H1 (cell line): Measurements from ENCODE around the gene PLA2G15. TPM values are rescaled to one million over a fixed set of nuclear protein-coding genes. Genes with fewer than 3 reads are reported as not detected.

Source experiments
- BCL11A ChIP-seq, 2 experiments: IDR thresholded peaks; one replicate each; pipeline ENCODE4 v1.6.1; 2011; ENCODE audit warnings: low read depth in 2 of 2, low read length in 2 of 2, mild to moderate bottlenecking in 2 of 2
- CBX8 ChIP-seq: fragments of 300-800, 300-1000 bp; sonication (generic); IDR thresholded peaks from 2 replicates; pipeline ENCODE4 v1.7.1; 2016; ENCODE audit warnings: low read depth, low read length, borderline replicate concordance
- GTF2F1 ChIP-seq: IDR thresholded peaks from 2 replicates; pipeline ENCODE4 v1.6.1; 2012; ENCODE audit warnings: low read depth, low read length, improper control_type of control experiment, borderline replicate concordance
- PHF8 ChIP-seq: fragments of 200-600 bp; sonication (generic); conservative IDR thresholded peaks from 2 replicates; pipeline ENCODE4 v1.7.1; 2012; ENCODE audit warnings: low read depth, mild to moderate bottlenecking, inconsistent platforms, low read length, moderate library complexity
- TEAD4 ChIP-seq: IDR thresholded peaks from 2 replicates; pipeline ENCODE4 v1.6.1; 2012; ENCODE audit warnings: low read depth, low read length, inconsistent platforms, mixed read lengths
- polyA plus RNA-seq, 7 experiments: library from polyadenylated mRNA; depleted of rRNA in 3 of 7; stranded (reverse) in 5 of 7; unstranded in 2 of 7; fragments of >200 nt in 5 of 7; fragments of 200-250 nt in 2 of 7; gene quantifications; 1 replicate in 5 of 7; 2 replicates in 1 of 7; 4 replicates in 1 of 7; pipeline versions ENCODE4 v1.2.1 to v1.2.3, GENCODE V29; 2011 to 2013; ENCODE audit warnings: missing spikeins in 2 of 7, mixed read lengths in 2 of 7
- total RNA-seq: library from RNA; stranded (reverse); fragmentation: NEBNext Ultra II Directional; extraction: Animal tissue kit (Norgen Biotek cat#: 25700); gene quantifications from 2 replicates; pipeline ENCODE4 v1.2.1, GENCODE V29; 2021
- TF ChIP-seq, protein P1 (sequence below): IDR thresholded peaks from 2 replicates; pipeline ENCODE4 v1.6.1; 2012; ENCODE audit warnings: inconsistent platforms
- TF ChIP-seq, protein P2 (sequence below), 3 experiments: IDR thresholded peaks; 1 replicate in 2 of 3; 2 replicates in 1 of 3; pipeline versions ENCODE4 v1.5.1 to v1.6.1; 2011; ENCODE audit warnings: low read length in 3 of 3, mild to moderate bottlenecking in 3 of 3, inconsistent platforms in 2 of 3, low read depth in 1 of 3, moderate library complexity in 1 of 3; ENCODE audit not compliant: insufficient read depth in 1 of 3; ENCODE audit errors: control extremely low read depth in 1 of 3

PLA2G15 gene
- total and polyA plus RNA-seq, 2 of the 8 experiments (the other 6 are each of a cell fraction or from before 2014, with no cell fraction given), result 11.2 to 12.0 TPM

DNA sequence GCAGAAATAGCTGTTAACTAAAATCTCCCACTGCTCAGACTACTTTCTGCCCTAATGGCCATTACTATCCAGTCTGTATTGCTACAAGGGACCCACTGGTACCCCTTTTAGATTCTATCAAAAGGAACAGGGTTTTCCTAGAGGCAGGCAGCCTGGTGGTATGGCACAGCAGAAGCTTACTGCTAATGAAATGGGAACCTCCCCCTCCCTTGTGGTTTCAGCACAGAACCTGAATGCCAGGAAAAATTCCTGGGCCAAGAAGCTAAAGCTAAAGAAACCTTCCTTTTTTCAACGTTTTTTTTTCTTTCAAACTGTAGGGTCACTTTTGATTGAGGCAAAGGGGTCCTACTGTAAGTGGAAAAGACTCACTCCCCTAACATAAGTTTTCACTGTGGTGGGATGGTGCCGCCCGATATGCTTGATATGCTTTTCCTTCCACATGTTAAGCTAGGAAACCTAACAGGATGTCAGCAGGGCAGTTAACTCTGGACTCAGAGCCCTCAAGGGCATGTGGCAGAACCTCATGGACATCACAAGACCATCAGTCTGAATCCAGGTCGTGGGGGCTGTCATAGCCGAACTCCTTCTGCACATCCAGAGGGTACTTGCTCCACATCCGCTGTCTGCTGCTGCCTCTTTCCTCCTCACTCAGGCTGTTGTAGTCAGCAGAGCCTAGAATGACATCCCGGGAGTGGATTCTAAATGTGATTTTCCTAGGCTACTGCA is 55.7 kb downstream of the PLA2G15 start (continued):
- no peak for TF ChIP-seq PHF8
- TF ChIP-seq, protein P1, sequence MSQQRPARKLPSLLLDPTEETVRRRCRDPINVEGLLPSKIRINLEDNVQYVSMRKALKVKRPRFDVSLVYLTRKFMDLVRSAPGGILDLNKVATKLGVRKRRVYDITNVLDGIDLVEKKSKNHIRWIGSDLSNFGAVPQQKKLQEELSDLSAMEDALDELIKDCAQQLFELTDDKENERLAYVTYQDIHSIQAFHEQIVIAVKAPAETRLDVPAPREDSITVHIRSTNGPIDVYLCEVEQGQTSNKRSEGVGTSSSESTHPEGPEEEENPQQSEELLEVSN, result no peak
- TF ChIP-seq TEAD4, result no peak
- TF ChIP-seq CBX8, result no peak
- TF ChIP-seq, protein P2, sequence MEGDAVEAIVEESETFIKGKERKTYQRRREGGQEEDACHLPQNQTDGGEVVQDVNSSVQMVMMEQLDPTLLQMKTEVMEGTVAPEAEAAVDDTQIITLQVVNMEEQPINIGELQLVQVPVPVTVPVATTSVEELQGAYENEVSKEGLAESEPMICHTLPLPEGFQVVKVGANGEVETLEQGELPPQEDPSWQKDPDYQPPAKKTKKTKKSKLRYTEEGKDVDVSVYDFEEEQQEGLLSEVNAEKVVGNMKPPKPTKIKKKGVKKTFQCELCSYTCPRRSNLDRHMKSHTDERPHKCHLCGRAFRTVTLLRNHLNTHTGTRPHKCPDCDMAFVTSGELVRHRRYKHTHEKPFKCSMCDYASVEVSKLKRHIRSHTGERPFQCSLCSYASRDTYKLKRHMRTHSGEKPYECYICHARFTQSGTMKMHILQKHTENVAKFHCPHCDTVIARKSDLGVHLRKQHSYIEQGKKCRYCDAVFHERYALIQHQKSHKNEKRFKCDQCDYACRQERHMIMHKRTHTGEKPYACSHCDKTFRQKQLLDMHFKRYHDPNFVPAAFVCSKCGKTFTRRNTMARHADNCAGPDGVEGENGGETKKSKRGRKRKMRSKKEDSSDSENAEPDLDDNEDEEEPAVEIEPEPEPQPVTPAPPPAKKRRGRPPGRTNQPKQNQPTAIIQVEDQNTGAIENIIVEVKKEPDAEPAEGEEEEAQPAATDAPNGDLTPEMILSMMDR (IDR thresholded peaks at IDR 0.05; ENCODE audit: control extremely low read depth in 1 of 3, insufficient read depth in 1 of 3, low read depth in 1 of 3, low read length in 3 of 3), result no peak
- TF ChIP-seq GTF2F1, result no peak
- no peak for TF ChIP-seq BCL11A (IDR thresholded peaks at IDR 0.05; ENCODE audit: low read depth in 2 of 2, low read length in 2 of 2)
